K562 treated with DMSO at 1 percent for 12 hours (cell line): ENCODE results near the gene PCNX3. TPM values are rescaled to one million over a fixed set of nuclear protein-coding genes. Genes with fewer than 3 reads are reported as not detected.

Experiments
- total RNA-seq: library from RNA; unstranded; fragments of 300-600 nt; gene quantifications from 2 replicates; pipeline ENCODE4 v1.2.3, GENCODE V29; 2022; ENCODE audit not compliant: insufficient read depth

PCNX3 gene
- 29.9 and 49.8 TPM in 2 replicates for total RNA-seq

GRCh38 chr11:65615229-65615949 is at the start of gene PCNX3:
Gene PCNX3, plus strand, starts transcription at chr11:65615776. Its CDS starts 536 bp downstream, at chr11:65616312.

GRCh38 chr11:65569973-65570918 is 45.3 kb upstream of the PCNX3 start, which contains the start of gene ZNRD2:
Gene ZNRD2, plus strand, starts transcription at chr11:65570477. Its CDS starts 15 bp downstream, at chr11:65570492.

DNA sequence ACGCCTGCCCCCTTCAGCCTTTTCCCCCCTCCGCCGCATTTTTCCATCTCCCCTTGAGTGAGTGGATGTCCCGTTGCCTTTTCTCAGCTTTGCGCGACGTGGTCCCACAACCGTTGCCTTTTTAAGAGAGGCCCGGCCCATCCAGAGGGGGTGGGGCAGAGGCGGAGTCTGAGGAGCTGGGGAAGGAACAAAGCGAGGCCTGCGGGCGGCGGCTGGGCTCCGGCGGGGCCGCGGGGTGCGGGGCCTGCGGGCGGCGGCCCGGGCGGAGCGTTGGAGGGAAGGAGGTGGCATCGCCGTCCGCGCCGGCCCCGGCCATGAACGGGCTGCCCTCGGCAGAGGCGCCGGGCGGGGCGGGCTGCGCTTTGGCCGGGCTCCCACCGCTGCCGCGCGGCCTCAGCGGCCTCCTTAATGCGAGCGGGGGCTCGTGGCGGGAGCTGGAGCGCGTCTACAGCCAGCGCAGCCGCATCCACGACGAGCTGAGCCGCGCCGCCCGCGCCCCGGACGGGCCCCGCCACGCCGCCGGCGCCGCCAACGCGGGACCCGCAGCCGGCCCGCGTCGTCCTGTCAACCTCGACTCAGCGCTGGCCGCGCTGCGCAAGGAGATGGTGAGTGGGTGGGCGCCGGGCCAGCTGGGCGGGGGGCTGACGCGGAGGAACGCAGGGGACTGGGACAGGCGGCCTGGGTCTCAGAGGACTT is 43.1 kb upstream of the PCNX3 start, which contains the start of gene FAM89B:
Gene FAM89B (plus strand): TSS at position 183 of the 696 bp plus-strand sequence. CDS start 132 bp downstream, at position 315.

GRCh38 chr11:65575568-65576231 is 39.9 kb upstream of the PCNX3 start, which contains the start of gene EHBP1L1:
Gene EHBP1L1, plus strand, starts transcription at chr11:65576053. Its CDS starts 250 bp downstream, at chr11:65576303.

DNA sequence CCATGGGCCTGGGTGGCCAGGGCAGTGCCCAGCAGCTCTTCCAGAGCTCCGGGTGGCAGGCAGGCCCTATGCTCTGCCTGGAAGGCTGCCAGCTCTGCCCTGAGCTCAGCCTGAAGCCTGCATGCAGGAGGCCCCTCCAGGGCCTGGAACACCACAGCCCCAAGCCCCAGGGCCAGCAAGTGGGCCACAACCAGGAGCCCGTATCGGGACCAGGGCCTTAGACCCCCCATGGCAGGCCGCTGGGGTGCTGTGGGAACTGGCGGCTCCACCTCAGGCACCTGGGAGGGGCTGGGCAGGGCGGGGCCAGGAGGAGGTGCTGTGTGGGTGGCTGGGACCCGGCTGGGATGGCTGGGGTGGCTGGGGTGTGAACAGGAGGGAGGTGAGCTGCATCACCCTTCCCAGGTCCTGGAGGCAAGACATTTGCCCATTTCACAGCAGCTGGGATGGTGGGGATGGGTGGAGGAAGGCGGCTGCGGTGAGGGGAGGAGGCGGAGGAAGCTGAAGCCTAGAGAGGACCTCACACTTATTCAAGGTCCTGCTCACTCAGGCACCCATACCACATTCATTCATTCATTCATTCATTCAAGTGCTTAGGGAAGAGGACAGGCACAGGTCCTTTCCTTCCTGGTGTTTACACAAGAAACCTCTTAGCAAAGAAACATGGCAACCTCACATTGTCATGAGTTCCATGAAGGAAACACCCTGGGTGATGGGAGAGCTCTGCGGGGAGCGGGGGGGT is 19.9 kb upstream of the PCNX3 start, which contains the start of gene KCNK7:
Gene KCNK7 (minus strand): TSS at position 258 of the 739 bp plus-strand sequence. CDS start 28 bp downstream, at position 230.

DNA sequence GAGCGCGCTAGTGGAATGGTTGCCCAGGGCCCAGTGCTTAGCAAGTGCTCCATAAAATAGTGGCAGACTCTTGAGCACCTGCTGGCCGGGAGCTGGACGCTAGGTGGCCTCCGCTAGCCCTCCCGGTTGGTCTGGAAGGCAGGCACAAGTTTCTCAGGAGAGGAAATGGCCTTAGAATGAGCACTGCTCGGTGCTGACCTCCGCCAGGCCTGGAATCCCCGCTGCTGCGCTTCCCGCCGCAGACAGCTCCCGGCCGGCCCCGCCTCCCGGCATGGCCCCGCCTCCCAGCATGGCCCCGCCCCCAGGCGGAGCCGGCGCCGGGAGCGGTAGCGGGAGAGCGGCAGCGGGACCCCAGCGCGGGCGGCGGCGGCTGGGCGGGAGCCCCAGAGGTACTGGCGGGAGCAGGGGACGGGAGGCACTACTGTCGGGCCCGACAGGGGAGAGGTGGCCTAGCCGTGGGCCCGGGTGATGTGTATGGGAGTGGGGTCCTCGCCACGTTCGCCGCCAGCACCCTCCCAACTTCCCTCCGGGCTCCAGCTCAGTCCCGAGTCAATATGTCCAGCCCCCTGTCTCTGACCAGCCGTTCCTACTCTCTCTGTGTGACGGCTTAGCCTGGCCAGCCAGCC is 22.3 kb downstream of the PCNX3 start, which contains the start of gene SIPA1:
Gene SIPA1 (plus strand): TSS at position 308 of the 626 bp plus-strand sequence. CDS start 2,821 bp downstream, outside the sequence.

GRCh38 chr11:65662799-65663638 is 47.4 kb downstream of the PCNX3 start, which contains the start of gene RELA:
Gene RELA, minus strand, starts transcription at chr11:65662916. Its CDS starts 84 bp downstream, at chr11:65662832.

Other genes starting within 250 kb of the PCNX3 start
- 0.65 and 1.1 TPM in 2 replicates for gene SLC25A45, start 233.1 kb upstream of the PCNX3 start, total RNA-seq
- 35.7 and 51.6 TPM in 2 replicates for gene FRMD8, start 229.1 kb upstream of the PCNX3 start, total RNA-seq
- 9.8 and 52.5 TPM in 2 replicates for gene NEAT1, start 193.0 kb upstream of the PCNX3 start, total RNA-seq
- 148 and 227 TPM in 2 replicates for gene MALAT1, start 116.7 kb upstream of the PCNX3 start, total RNA-seq
- gene SCYL1, start 90.7 kb upstream of the PCNX3 start, total RNA-seq, result 110 and 115 TPM in 2 replicates
- gene LTBP3, start 57.4 kb upstream of the PCNX3 start, total RNA-seq, result 34.0 and 34.5 TPM in 2 replicates
- gene ZNRD2, start 45.3 kb upstream of the PCNX3 start, total RNA-seq, result 42.5 and 54.0 TPM in 2 replicates
- gene FAM89B, start 43.2 kb upstream of the PCNX3 start, total RNA-seq, result 94.7 and 125 TPM in 2 replicates
- gene EHBP1L1, start 39.7 kb upstream of the PCNX3 start, total RNA-seq, result 47.2 and 71.8 TPM in 2 replicates
- not detected in 2 replicates for gene KCNK7, start 20.0 kb upstream of the PCNX3 start, total RNA-seq
- gene MAP3K11, start 1.6 kb upstream of the PCNX3 start, total RNA-seq, result 58.8 and 67.8 TPM in 2 replicates
- gene SIPA1, start 22.3 kb downstream of the PCNX3 start, total RNA-seq, result 53.3 and 65.6 TPM in 2 replicates
- 40.4 and 85.8 TPM in 2 replicates for gene RELA, start 47.1 kb downstream of the PCNX3 start, total RNA-seq
- gene KAT5, start 96.5 kb downstream of the PCNX3 start, total RNA-seq, result 34.6 and 39.5 TPM in 2 replicates
- gene RNASEH2C, start 105.0 kb downstream of the PCNX3 start, total RNA-seq, result 31.8 and 55.6 TPM in 2 replicates
- gene AP5B1, start 165.2 kb downstream of the PCNX3 start, total RNA-seq, result 16.1 and 36.7 TPM in 2 replicates
- not detected in 2 replicates for gene OVOL1, start 171.3 kb downstream of the PCNX3 start, total RNA-seq
- not detected in 2 replicates for gene SNX32, start 218.2 kb downstream of the PCNX3 start, total RNA-seq
- 719 and 743 TPM in 2 replicates for gene CFL1, start 242.4 kb downstream of the PCNX3 start, total RNA-seq
- gene MUS81, start 244.7 kb downstream of the PCNX3 start, total RNA-seq, result 62.2 and 65.7 TPM in 2 replicates